Fibroblast of skin of right quadriceps (primary cell): ENCODE results near the gene ADAMTS17.
"Not testable (repeated sequence)": the region's sequence is repeated elsewhere in the genome, so short reads cannot be mapped to it uniquely, and the experiment has no call there.

Experiments
- DNase-seq: peaks from one replicate; pipeline ENCODE4 v3.0.0-alpha.2; 2013

ADAMTS17 gene

GRCh38 chr15:100341750-100342560 lies at the start of gene ADAMTS17:
Gene ADAMTS17, minus strand, starts transcription at chr15:100341975. Its CDS starts 76 bp downstream, at chr15:100341899.
- peak; percentile 89 for DNase-seq

GRCh38 chr15:100385300-100386050 lies 43.7 kb upstream of the ADAMTS17 start:
- no peak for DNase-seq

- no peak for DNase-seq
Observed at GRCh38 chr15:100384108-100384410, 42.3 kb upstream of the ADAMTS17 start.

GRCh38 chr15:100383302-100384107 lies 41.7 kb upstream of the ADAMTS17 start:
- no peak for DNase-seq

- no peak for DNase-seq
Observed at GRCh38 chr15:100373942-100374341, 32.2 kb upstream of the ADAMTS17 start.

GRCh38 chr15:100373120-100373896 lies 31.5 kb upstream of the ADAMTS17 start:
- no peak for DNase-seq

GRCh38 chr15:100372739-100373119 lies 31.0 kb upstream of the ADAMTS17 start:
- DNase-seq = no peak

- DNase-seq = no peak
Observed at GRCh38 chr15:100355342-100355741, 13.6 kb upstream of the ADAMTS17 start.

- no peak for DNase-seq
Observed at GRCh38 chr15:100353449-100353848, 11.7 kb upstream of the ADAMTS17 start.

- DNase-seq = peak; percentile 61
Observed at GRCh38 chr15:100350434-100351226, 8.9 kb upstream of the ADAMTS17 start.

- DNase-seq = peak; percentile 79
Observed at GRCh38 chr15:100349696-100350433, 8.1 kb upstream of the ADAMTS17 start.

- DNase-seq = no peak
Observed at GRCh38 chr15:100349321-100349695, 7.5 kb upstream of the ADAMTS17 start.

- no peak for DNase-seq
Observed at GRCh38 chr15:100348578-100348977, 6.8 kb upstream of the ADAMTS17 start.

- DNase-seq = no peak
Observed at GRCh38 chr15:100346866-100347512, 5.2 kb upstream of the ADAMTS17 start.

GRCh38 chr15:100345438-100345837 lies 3.7 kb upstream of the ADAMTS17 start:
- no peak for DNase-seq

- no peak for DNase-seq
Observed at GRCh38 chr15:100343251-100343650, 1.5 kb upstream of the ADAMTS17 start.

- no peak for DNase-seq
Observed at GRCh38 chr15:100341239-100341749, 481 bp downstream of the ADAMTS17 start.

- DNase-seq = no peak
Observed at GRCh38 chr15:100340721-100341238, 995 bp downstream of the ADAMTS17 start.

- no peak for DNase-seq
Observed at GRCh38 chr15:100339999-100340398, 1.8 kb downstream of the ADAMTS17 start.

GRCh38 chr15:100339451-100339850 lies 2.3 kb downstream of the ADAMTS17 start:
- DNase-seq = not testable (repeated sequence)
